H1 (cell line): ENCODE results near the gene ARTN. TPM values are rescaled to one million over a fixed set of nuclear protein-coding genes. Genes with fewer than 3 reads are reported as not detected.

Experiments used
- CTCF ChIA-PET: fragments of 300-600 bp; sonication (Branson Sonifier 250); formaldehyde crosslinking; loops from one replicate; lab custom pipeline; 2021; ENCODE audit not compliant: partially characterized antibody; lab: Charles Lee
- POLR2A ChIA-PET: fragments of 300-600 bp; sonication (Branson Sonifier 250); formaldehyde crosslinking; loops from one replicate; lab custom pipeline; 2021; ENCODE audit warnings: inconsistent platforms; ENCODE audit not compliant: partially characterized antibody; lab: Charles Lee
- DNase-seq, 2 experiments: peaks; one replicate each; pipeline versions ENCODE4 v3.0.0 to v3.0.0-alpha.2; 2010 to 2022; ENCODE audit warnings: low spot score in 2 of 2, low read depth in 1 of 2, mixed read lengths in 1 of 2
- FAIRE-seq: peaks from 2 replicates; lab custom pipeline; 2011; peaks lifted over from hg19 to GRCh38; lab: Jason Lieb, UNC
- H2AFZ ChIP-seq: 2 replicates; pipeline ENCODE4 v1.8.1; 2012; ENCODE audit warnings: low read length, inconsistent platforms
- H2AK5ac ChIP-seq: 2 replicates; pipeline ENCODE4 v1.6.1; 2013; ENCODE audit warnings: low read depth, low read length
- H2BK120ac ChIP-seq: replicated peaks from 2 replicates; pipeline ENCODE3; 2013; ENCODE audit warnings: low read depth, low read length, inconsistent platforms
- H2BK12ac ChIP-seq: 2 replicates; pipeline ENCODE4 v1.6.1; 2013; ENCODE audit warnings: low read depth, low read length
- H2BK15ac ChIP-seq: 2 replicates; pipeline ENCODE4 v1.6.1; 2013; ENCODE audit warnings: low read length
- H2BK20ac ChIP-seq: 2 replicates; pipeline ENCODE4 v1.6.1; 2013; ENCODE audit warnings: low read length
- H2BK5ac ChIP-seq: 2 replicates; pipeline ENCODE4 v1.6.1; 2013; ENCODE audit warnings: low read depth, low read length
- H3K14ac ChIP-seq: 2 replicates; pipeline ENCODE4 v1.6.1; 2013; ENCODE audit warnings: inconsistent platforms; ENCODE audit not compliant: insufficient read length
- H3K18ac ChIP-seq: 2 replicates; pipeline ENCODE4 v1.6.1; 2013; ENCODE audit warnings: low read length; ENCODE audit errors: extremely low read depth
- H3K23ac ChIP-seq: 2 replicates; pipeline ENCODE4 v1.6.1; 2013; ENCODE audit warnings: inconsistent platforms; ENCODE audit not compliant: insufficient read length
- H3K23me2 ChIP-seq: 2 replicates; pipeline ENCODE4 v1.6.1; 2013; ENCODE audit warnings: low read depth, low read length
- H3K27ac ChIP-seq: 2 replicates; pipeline ENCODE4 v1.6.1; 2011; ENCODE audit warnings: low read depth, low read length, inconsistent platforms
- H3K27me3 ChIP-seq, 4 experiments: replicated peaks in 1 of 4; 1 replicate in 1 of 4; 2 replicates in 3 of 4; pipeline versions ENCODE4 v1.6.1 to v1.8.1; 2011 to 2013; ENCODE audit warnings: low read length in 3 of 4, mild to moderate bottlenecking in 3 of 4, inconsistent platforms in 2 of 4, mixed read lengths in 2 of 4, moderate library complexity in 1 of 4; ENCODE audit not compliant: control insufficient read depth in 3 of 4, insufficient read depth in 3 of 4; ENCODE audit errors: extremely low read depth in 1 of 4
- H3K36me3 ChIP-seq, 4 experiments: 2 replicates each; pipeline versions ENCODE4 v1.6.1 to v1.8.1; 2011 to 2013; ENCODE audit warnings: mild to moderate bottlenecking in 4 of 4, low read length in 3 of 4, moderate library complexity in 2 of 4, control low read depth in 1 of 4, inconsistent platforms in 1 of 4; ENCODE audit not compliant: insufficient read depth in 4 of 4, control insufficient read depth in 2 of 4
- H3K4ac ChIP-seq: replicated peaks from 2 replicates; pipeline ENCODE3; 2013; ENCODE audit warnings: low read length, low read depth, mixed read lengths, inconsistent platforms; ENCODE audit not compliant: insufficient read length
- H3K4me1 ChIP-seq, 4 experiments: replicated peaks in 1 of 4; 1 replicate in 1 of 4; 2 replicates in 3 of 4; pipeline versions ENCODE4 v1.6.1 to v1.8.1; 2011 to 2013; ENCODE audit warnings: low read length in 3 of 4, inconsistent platforms in 2 of 4, mixed read lengths in 1 of 4; ENCODE audit not compliant: insufficient read depth in 4 of 4, control insufficient read depth in 3 of 4
- H3K4me2 ChIP-seq, 2 experiments: 2 replicates each; pipeline versions ENCODE4 v1.6.1 to v1.8.1; 2011 to 2013; ENCODE audit warnings: low read depth in 2 of 2, low read length in 2 of 2, control low read depth in 1 of 2, inconsistent platforms in 1 of 2, mild to moderate bottlenecking in 1 of 2; ENCODE audit not compliant: insufficient read depth in 1 of 2
- H3K4me3 ChIP-seq, 4 experiments: fragments of 200-600, 300-600 bp in 1 of 4; sonication (generic), shearing (Covaris generic), sonication (Bioruptor Twin) in 1 of 4; 2 replicates each; pipeline versions ENCODE4 v1.5.1 to v1.8.1; 2011 to 2016; ENCODE audit warnings: low read length in 4 of 4, low read depth in 3 of 4, control low read depth in 2 of 4, inconsistent platforms in 2 of 4, mild to moderate bottlenecking in 2 of 4, mixed read lengths in 1 of 4, moderate library complexity in 1 of 4; ENCODE audit not compliant: insufficient read depth in 2 of 4; ENCODE audit errors: extremely low read depth in 1 of 4
- H3K56ac ChIP-seq: replicated peaks from 2 replicates; pipeline ENCODE3; 2013; ENCODE audit warnings: low read depth, mild to moderate bottlenecking, mixed read lengths, low read length, inconsistent platforms; ENCODE audit not compliant: insufficient read length
- H3K79me1 ChIP-seq: 2 replicates; pipeline ENCODE4 v1.6.1; 2013; ENCODE audit warnings: low read depth, low read length, control low read depth
- H3K79me2 ChIP-seq, 2 experiments: 2 replicates each; pipeline versions ENCODE4 v1.6.1 to v1.8.1; 2012 to 2013; ENCODE audit warnings: low read length in 2 of 2, mild to moderate bottlenecking in 2 of 2, inconsistent platforms in 1 of 2; ENCODE audit not compliant: insufficient read depth in 2 of 2, control insufficient read depth in 1 of 2
- H3K9ac ChIP-seq, 4 experiments: replicated peaks in 1 of 4; 1 replicate in 1 of 4; 2 replicates in 3 of 4; pipeline versions ENCODE4 v1.6.1 to v1.8.1; 2011 to 2013; ENCODE audit warnings: low read depth in 3 of 4, low read length in 3 of 4, control low read depth in 2 of 4, mild to moderate bottlenecking in 2 of 4, moderate library complexity in 2 of 4, inconsistent platforms in 1 of 4; ENCODE audit errors: extremely low read depth in 1 of 4
- H3K9me3 ChIP-seq, 2 experiments: 2 replicates each; pipeline versions ENCODE4 v1.6.1 to v1.8.1; 2012 to 2013; ENCODE audit warnings: mild to moderate bottlenecking in 2 of 2, moderate library complexity in 2 of 2, control low read depth in 1 of 2, inconsistent platforms in 1 of 2, low read depth in 1 of 2, low read length in 1 of 2, mixed read lengths in 1 of 2; ENCODE audit not compliant: insufficient read depth in 2 of 2
- H4K20me1 ChIP-seq, 2 experiments: replicated peaks in 1 of 2; 2 replicates each; pipeline versions ENCODE3 to v1.8.1; 2011 to 2013; ENCODE audit warnings: inconsistent platforms in 2 of 2, low read length in 2 of 2, mild to moderate bottlenecking in 1 of 2; ENCODE audit not compliant: insufficient read depth in 2 of 2, control insufficient read depth in 1 of 2
- H4K5ac ChIP-seq: 2 replicates; pipeline ENCODE4 v1.6.1; 2013; ENCODE audit warnings: low read length, low read depth, mixed read lengths, inconsistent platforms; ENCODE audit not compliant: insufficient read length
- H4K8ac ChIP-seq: 2 replicates; pipeline ENCODE4 v1.8.0; 2013; ENCODE audit warnings: mild to moderate bottlenecking, moderate library complexity, low read length, inconsistent platforms; ENCODE audit not compliant: insufficient read depth; ENCODE audit errors: extremely low read depth
- H4K91ac ChIP-seq: replicated peaks from 2 replicates; pipeline ENCODE3; 2013; ENCODE audit warnings: low read length, mixed read lengths, inconsistent platforms; ENCODE audit not compliant: insufficient read length
- E2F6 ChIP-seq: IDR thresholded peaks from 2 replicates; pipeline ENCODE4 v1.6.1; 2012; ENCODE audit warnings: inconsistent platforms
- TAF1 ChIP-seq: IDR thresholded peaks from 2 replicates; pipeline ENCODE4 v1.6.1; 2011; ENCODE audit warnings: mild to moderate bottlenecking, low read depth, low read length
- TAF7 ChIP-seq: optimal IDR thresholded peaks from 2 replicates; pipeline ENCODE3; 2011; ENCODE audit warnings: low read depth, mild to moderate bottlenecking, inconsistent platforms, low read length, moderate library complexity, borderline replicate concordance
- TBP ChIP-seq: IDR thresholded peaks from 2 replicates; pipeline ENCODE4 v1.6.1; 2011; ENCODE audit warnings: low read depth, low read length, improper control_type of control experiment
- TEAD4 ChIP-seq: IDR thresholded peaks from 2 replicates; pipeline ENCODE4 v1.6.1; 2012; ENCODE audit warnings: low read depth, low read length, inconsistent platforms, mixed read lengths
- YY1 ChIP-seq: IDR thresholded peaks from 2 replicates; pipeline ENCODE4 v1.6.1; 2011; ENCODE audit warnings: low read depth, mild to moderate bottlenecking, low read length
- ZNF274 ChIP-seq: IDR thresholded peaks from 2 replicates; pipeline ENCODE4 v1.7.0; 2012; ENCODE audit warnings: low read length, borderline replicate concordance; ENCODE audit errors: extremely low read depth
- WGBS, 2 experiments: shearing (Covaris generic) in 1 of 2; methylation state at CpG; one replicate each; pipeline versions ENCODE4 v1.1.6 to v1.1.7; 2013 to 2015; ENCODE audit warnings: low lambda C conversion rate in 2 of 2, mixed read lengths in 2 of 2, inconsistent platforms in 1 of 2, low coverage in 1 of 2, missing lambda C conversion rate in 1 of 2; ENCODE audit not compliant: insufficient replicate concordance in 2 of 2, insufficient coverage in 1 of 2, insufficient read length in 1 of 2; ENCODE audit errors: extremely low coverage in 1 of 2, missing lambda C conversion rate in 1 of 2; 5-methylcytosine and 5-hydroxymethylcytosine counted together
- long read RNA-seq, 2 experiments: library from RNA in 1 of 2; library from capped mRNA in 1 of 2; stranded (forward); transcript quantifications; one replicate each; pipeline ENCODE4 v2.0.0, GENCODE V29; 2021; ENCODE audit warnings: inconsistent platforms in 1 of 2
- polyA minus RNA-seq, 3 experiments: library from RNA; depleted of rRNA, polyadenylated mRNA; stranded (reverse); fragments of >200 nt; gene quantifications; 1 replicate in 2 of 3; 2 replicates in 1 of 3; pipeline ENCODE4 v1.2.3, GENCODE V29; 2011
- polyA plus RNA-seq, 7 experiments: library from polyadenylated mRNA; depleted of rRNA in 3 of 7; stranded (reverse) in 5 of 7; unstranded in 2 of 7; fragments of >200 nt in 5 of 7; fragments of 200-250 nt in 2 of 7; gene quantifications; 1 replicate in 5 of 7; 2 replicates in 1 of 7; 4 replicates in 1 of 7; pipeline versions ENCODE4 v1.2.1 to v1.2.3, GENCODE V29; 2011 to 2013; ENCODE audit warnings: missing spikeins in 2 of 7, mixed read lengths in 2 of 7
- total RNA-seq: library from RNA; stranded (reverse); fragmentation: NEBNext Ultra II Directional; extraction: Animal tissue kit (Norgen Biotek cat#: 25700); gene quantifications from 2 replicates; pipeline ENCODE4 v1.2.1, GENCODE V29; 2021

Gene ARTN
- 22.7 and 23.3 TPM in 2 replicates for total RNA-seq
- polyA plus RNA-seq (2011; rRNA removed), result 13.5 and 17.4 TPM in 2 replicates
- 17.3 TPM for polyA plus RNA-seq (2011; cell fraction: cytosol; rRNA removed)
- polyA plus RNA-seq (2011; cell fraction: nucleus; rRNA removed), result 51.9 TPM
- 9.2 to 17.1 TPM (median 15.6 TPM) in 4 replicates for polyA plus RNA-seq (2012, experiment 1 of 2)
- polyA plus RNA-seq (2012, experiment 2 of 2), result 7.0 TPM
- polyA plus RNA-seq (2013, experiment 1 of 2), result 19.3 TPM
- polyA plus RNA-seq (2013, experiment 2 of 2), result 19.6 TPM
- polyA minus RNA-seq (2011; rRNA and poly(A)+ RNA removed), result 2.1 and 5.6 TPM in 2 replicates
- polyA minus RNA-seq (2011; cell fraction: cytosol; rRNA and poly(A)+ RNA removed), result 13.7 TPM
- polyA minus RNA-seq (2011; cell fraction: nucleus; rRNA and poly(A)+ RNA removed), result 21.4 TPM
- long read RNA-seq, experiment 1, partial matches to known transcripts, result 1 of 9 reads
- long read RNA-seq, experiment 1, other reads (novel, unspliced or antisense), result 8 of 9 reads
- long read RNA-seq, experiment 2, result 0 reads

DNA sequence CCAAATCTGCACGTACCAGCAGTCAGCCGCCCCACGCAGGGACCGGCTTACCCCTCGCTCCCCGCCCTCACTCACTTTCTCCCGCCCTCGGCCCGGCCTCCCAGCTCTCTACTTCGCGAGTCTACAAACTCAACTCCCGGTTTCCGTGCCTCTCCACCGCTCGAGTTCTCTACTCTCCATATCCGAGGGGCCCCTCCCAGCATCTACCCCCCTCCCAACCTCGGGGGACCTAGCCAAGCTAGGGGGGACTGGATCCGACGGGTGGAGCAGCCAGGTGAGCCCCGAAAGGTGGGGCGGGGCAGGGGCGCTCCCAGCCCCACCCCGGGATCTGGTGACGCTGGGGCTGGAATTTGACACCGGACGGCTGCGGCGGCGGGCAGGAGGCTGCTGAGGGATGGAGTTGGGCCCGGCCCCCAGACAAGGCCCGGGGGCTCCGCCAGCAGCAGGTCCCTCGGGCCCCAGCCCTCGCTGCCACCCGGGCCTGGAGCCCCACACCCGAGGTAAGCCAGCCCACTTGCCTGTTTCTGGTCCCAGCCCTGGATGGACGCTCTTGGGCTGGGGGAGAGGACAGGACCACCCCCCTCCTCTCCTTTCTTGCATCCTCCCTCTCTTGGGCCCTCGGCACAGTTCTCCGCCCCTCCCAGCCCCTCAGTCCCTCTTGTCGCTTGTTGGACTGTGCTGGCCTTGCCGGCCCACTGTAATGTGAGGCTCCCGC is at the start of gene ARTN:
Gene ARTN, plus strand, starts transcription at position 416 of the 715 bp plus-strand sequence. CDS start 1,856 bp downstream, outside the sequence.
- H2AFZ ChIP-seq, result no peak within 1 kb of the TSS
- H4K91ac ChIP-seq, result peak within 1 kb of the TSS; percentile 88
- TF ChIP-seq ZNF274 (no peak), YY1 (no peak), TAF1 (0 out of 2 replicates have a peak, but pooled peaks have one; percentile 11), TBP (peak; percentile 36; the same call in 1 of the 2 replicates), E2F6 (no peak), TEAD4 (0 out of 2 replicates have a peak, but pooled peaks have one; percentile 31), TAF7 (peak; percentile 24)

More for the DNA sequence above, at the start of gene ARTN:
- CTCF ChIA-PET, result interaction anchor here (0.5 to 18.6 kb wide), 51 partner anchors 11 to 697 kb away, joined by 3 to 618 read pairs (median 11); partner anchors contain the start of genes ATP6V0B, CCDC24 and IPO13
- H2BK120ac ChIP-seq, result peak within 1 kb of the TSS; percentile 91
- POLR2A ChIA-PET, result interaction anchor here (0.6 to 8.0 kb wide), 10 partner anchors 10 to 227 kb away, joined by 3 to 89 read pairs (median 5); partner anchors contain the start of gene SLC6A9
- H2BK20ac ChIP-seq, result peak within 1 kb of the TSS; percentile 61; the same call in 1 of the 2 replicates
- 3% methylated on average over 41 of the region's 42 CpGs; no CpG with 5 or more reads in 1 of the 2 experiments for WGBS, 2 experiments
- peaks cover 0 to 8% (median 4%) of the 10 kb centered on the region in 4 experiments; a peak in 5 of 7 replicates for H3K27me3 ChIP-seq
- peak within 1 kb of the TSS; percentile 90 for H2BK12ac ChIP-seq
- H2AK5ac ChIP-seq, result peak within 1 kb of the TSS; percentile 85; the same call in 1 of the 2 replicates
- H2BK15ac ChIP-seq, result peak within 1 kb of the TSS; percentile 99; the same call in 1 of the 2 replicates
- peak within 1 kb of the TSS; percentile 84 for H4K8ac ChIP-seq
- H3K56ac ChIP-seq, result peak within 1 kb of the TSS; percentile 70
- peak within 1 kb of the TSS; percentile 57 to 67 (median 62) for H3K4me3 ChIP-seq
- peak within 1 kb of the TSS; percentile 92 for H3K18ac ChIP-seq
- peaks cover 7 to 8% of the 10 kb centered on the region in 2 experiments for H4K20me1 ChIP-seq
- no peaks in the 10 kb centered on the region for H3K79me2 ChIP-seq
- peaks cover 11% of the 10 kb centered on the region; the same call in 1 of the 2 replicates for H3K23me2 ChIP-seq
- peak within 1 kb of the TSS in 2 of 4 experiments; percentile 4 to 16; a peak in 4 of 7 replicates for H3K9ac ChIP-seq
- no peaks in the 10 kb centered on the region for H3K79me1 ChIP-seq
- no peak within 1 kb of the TSS for H3K23ac ChIP-seq
- H3K14ac ChIP-seq, result peak within 1 kb of the TSS; percentile 20
- peaks cover 11 to 36% (median 31%) of the 10 kb centered on the region in 4 experiments for H3K4me1 ChIP-seq
- peak within 1 kb of the TSS; percentile 62 for H3K4ac ChIP-seq
- H3K36me3 ChIP-seq, result no peaks in the 10 kb centered on the region; a peak in 1 of 8 replicates
- peak within 1 kb of the TSS; percentile 89 to 93 for H3K4me2 ChIP-seq
- peak in 1 of 2 experiments; percentile 89 for DNase-seq
- H3K27ac ChIP-seq, result no peak within 1 kb of the TSS
- peak within 1 kb of the TSS; percentile 79 for H4K5ac ChIP-seq
- H2BK5ac ChIP-seq, result peak within 1 kb of the TSS; percentile 85; the same call in 1 of the 2 replicates
- no peak for FAIRE-seq
- no peaks in the 10 kb centered on the region for H3K9me3 ChIP-seq
